M059J (cell line): ENCODE data around the gene GZMB. TPM values are rescaled to one million over a fixed set of nuclear protein-coding genes. Genes with fewer than 3 reads are reported as not detected.
A peak's percentile ranks its signal among the peaks of the same experiment; 100 is the strongest.
"Not testable (repeated sequence)": the region's sequence is repeated elsewhere in the genome, so short reads cannot be mapped to it uniquely, and the experiment has no call there.

ENCODE experiments used
- DNase-seq: peaks from one replicate; pipeline ENCODE4 v3.0.0-alpha.2; 2012; ENCODE audit warnings: low read depth
- total RNA-seq: library from RNA; depleted of rRNA; stranded (reverse); fragments of >200 nt; shearing (Covaris generic); gene quantifications from 2 replicates; pipeline ENCODE4 v1.2.3, GENCODE V29; 2014

Gene GZMB
- total RNA-seq, 1 experiment from 2014 or later: not detected

GRCh38 chr14:24631749-24632335 lies 2.1 kb downstream of the GZMB start:
- DNase-seq: no peak

- peak; percentile 2 for DNase-seq
Observed at GRCh38 chr14:24630872-24631477, 3.0 kb downstream of the GZMB start.

- no peak for DNase-seq
Observed at GRCh38 chr14:24630087-24630871, 3.7 kb downstream of the GZMB start.

GRCh38 chr14:24629521-24629920 lies 4.5 kb downstream of the GZMB start:
- no peak for DNase-seq

- no peak for DNase-seq
Observed at GRCh38 chr14:24613747-24614146, 20.2 kb downstream of the GZMB start.

GRCh38 chr14:24613241-24613640 lies 20.7 kb downstream of the GZMB start:
- DNase-seq: no peak

- DNase-seq: no peak
Observed at GRCh38 chr14:24612196-24612595, 21.8 kb downstream of the GZMB start.

DNA sequence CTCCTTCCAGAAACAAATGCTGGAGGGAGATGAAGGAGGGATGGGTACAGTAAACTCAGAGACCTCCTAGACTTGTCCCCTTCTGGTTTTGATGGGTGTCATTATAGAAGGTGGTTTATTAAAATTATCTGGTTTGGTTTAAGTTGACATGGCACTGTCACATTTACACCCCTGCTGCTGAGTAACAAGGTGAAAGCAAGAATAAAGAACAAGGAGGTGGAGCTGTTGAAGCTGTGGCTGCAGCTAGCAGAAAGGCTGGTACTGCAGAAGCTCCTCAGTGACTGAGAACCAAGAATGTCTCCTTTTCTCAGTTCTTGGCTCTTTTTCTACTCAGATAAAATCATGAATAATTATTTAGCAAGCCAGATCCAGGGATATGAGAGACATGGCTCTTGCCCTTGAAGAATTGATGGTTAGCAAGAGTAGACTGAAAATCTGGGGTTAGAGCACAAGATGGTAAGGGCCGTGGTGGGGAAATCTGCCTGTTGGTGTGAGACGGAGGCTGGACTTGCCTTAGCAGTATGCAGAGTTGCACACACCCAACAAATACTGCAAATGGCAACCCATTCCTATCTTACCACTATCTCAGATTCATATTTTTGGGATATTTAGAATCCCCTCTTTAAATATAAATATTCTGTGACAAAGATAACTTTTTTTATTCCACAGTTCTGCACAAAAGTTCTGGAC lies 24.2 kb downstream of the GZMB start, which contains the start of gene GZMH:
GZMH (minus strand) TSS at position 31 of the 690 bp plus-strand sequence. CDS start 72 bp downstream, outside the sequence.
- DNase-seq: no peak

- no peak for DNase-seq
Observed at GRCh38 chr14:24607635-24608514, 26.1 kb downstream of the GZMB start.

DNA sequence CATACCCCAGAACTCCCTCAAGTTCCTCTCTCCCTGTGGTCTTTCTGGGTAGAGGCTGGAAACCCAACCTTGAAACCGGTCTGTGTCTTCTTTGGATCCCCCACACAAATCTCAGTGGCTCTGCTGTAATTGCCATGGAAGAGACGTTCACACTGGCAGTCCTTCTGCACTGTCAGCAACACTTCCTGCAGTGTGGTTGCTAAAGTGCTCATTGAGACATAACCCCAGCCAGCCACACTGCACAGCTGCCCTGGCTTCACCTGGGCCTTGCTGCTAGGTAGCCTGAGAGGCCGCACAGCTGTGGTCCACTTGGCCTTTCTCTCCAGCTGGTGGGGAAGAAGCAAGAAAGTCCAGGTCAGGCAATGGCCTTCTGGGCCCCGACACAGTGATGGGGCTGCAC lies 26.9 kb downstream of the GZMB start:
- DNase-seq: no peak

- no peak for DNase-seq
Observed at GRCh38 chr14:24606297-24606696, 27.7 kb downstream of the GZMB start.

GRCh38 chr14:24605435-24606190 lies 28.4 kb downstream of the GZMB start:
- DNase-seq: no peak

GRCh38 chr14:24597403-24597802 lies 36.6 kb downstream of the GZMB start:
- no peak for DNase-seq

DNA sequence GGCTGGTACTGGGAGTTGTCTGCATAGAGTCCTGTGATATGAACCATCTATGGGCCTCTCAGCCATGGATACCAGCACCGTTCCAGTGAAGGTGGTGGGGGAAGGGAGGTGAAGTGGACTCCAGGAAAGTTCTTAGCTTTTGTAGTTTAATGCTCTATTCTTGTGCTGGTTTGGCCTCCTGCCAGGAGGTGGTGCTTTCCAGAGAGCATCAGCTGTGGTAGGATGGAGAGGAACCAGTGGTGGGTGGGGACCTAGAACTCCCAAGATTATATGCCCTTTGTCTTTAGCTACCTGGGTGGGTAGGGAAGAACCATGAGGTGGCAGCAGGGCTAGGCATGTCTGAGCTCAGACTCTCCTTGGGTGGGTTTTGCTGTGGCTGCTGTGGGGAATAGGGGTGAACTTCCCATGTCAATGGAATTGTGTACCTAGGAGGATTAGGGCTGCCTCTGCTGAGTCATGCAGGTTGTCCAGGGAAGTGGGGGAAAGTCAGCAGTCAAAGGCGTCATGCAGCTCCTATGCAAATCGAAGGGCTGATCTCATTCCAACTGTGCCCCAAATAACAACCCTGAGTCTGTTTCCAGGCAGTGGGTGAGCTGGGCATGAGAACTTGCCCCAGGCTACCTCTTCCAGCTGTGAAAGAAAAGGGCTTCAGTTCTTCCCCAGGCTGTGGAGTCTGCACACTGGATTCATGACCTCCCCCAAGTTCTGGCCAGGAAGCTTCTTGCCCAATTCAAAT lies 38.7 kb downstream of the GZMB start:
- DNase-seq: no peak

- DNase-seq: not testable (repeated sequence)
Observed at GRCh38 chr14:24591004-24591403, 43.0 kb downstream of the GZMB start.

GRCh38 chr14:24584402-24584801 lies 49.6 kb downstream of the GZMB start:
- not testable (repeated sequence) for DNase-seq
